Measurements from ENCODE around the gene NCF2.

DNA sequence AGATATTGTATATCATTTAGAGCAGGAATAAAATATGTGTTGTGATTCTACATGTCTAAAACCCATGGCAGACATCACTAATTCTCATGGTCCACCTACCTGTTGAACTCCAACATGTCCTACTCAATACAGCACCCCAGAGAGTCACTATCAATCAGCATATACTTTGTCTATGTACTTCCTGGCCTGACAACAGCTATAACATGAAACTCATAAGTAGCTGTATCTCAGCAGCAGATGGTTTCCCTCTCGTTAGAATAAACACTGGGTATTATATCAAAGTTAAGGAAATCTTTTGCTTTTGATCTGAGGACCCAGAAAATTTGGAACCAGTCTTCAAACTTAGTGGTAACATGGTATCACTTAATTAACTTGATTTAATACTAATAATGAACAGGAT, 29.5 kb upstream of the NCF2 start:
- TF ChIP-seq CTCF (conservative IDR thresholded peaks at IDR 0.05; ENCODE audit: low read depth, low read length), result no peak
- TF ChIP-seq EZH2phosphoT487 (IDR thresholded peaks at IDR 0.05; ENCODE audit: borderline replicate concordance, low read length), result no peak

Data from PC-3 (cell line).